Stimulated activated CD8-positive, alpha-beta memory T cell treated with anti-CD3 and anti-CD28 coated beads, Interleukin-7, amount 100 ng/mL, for 1 hour (primary cell): Measurements from ENCODE around the gene KRTAP5-10.
"Not testable (repeated sequence)": the region's sequence is repeated elsewhere in the genome, so short reads cannot be mapped to it uniquely, and the experiment has no call there.

ENCODE experiments used
- DNase-seq, 2 donors: peaks; one replicate each; pipeline ENCODE4 v3.0.0-alpha.2; 2020; ENCODE audit warnings: low read depth in 2 of 2

The KRTAP5-10 gene

DNA sequence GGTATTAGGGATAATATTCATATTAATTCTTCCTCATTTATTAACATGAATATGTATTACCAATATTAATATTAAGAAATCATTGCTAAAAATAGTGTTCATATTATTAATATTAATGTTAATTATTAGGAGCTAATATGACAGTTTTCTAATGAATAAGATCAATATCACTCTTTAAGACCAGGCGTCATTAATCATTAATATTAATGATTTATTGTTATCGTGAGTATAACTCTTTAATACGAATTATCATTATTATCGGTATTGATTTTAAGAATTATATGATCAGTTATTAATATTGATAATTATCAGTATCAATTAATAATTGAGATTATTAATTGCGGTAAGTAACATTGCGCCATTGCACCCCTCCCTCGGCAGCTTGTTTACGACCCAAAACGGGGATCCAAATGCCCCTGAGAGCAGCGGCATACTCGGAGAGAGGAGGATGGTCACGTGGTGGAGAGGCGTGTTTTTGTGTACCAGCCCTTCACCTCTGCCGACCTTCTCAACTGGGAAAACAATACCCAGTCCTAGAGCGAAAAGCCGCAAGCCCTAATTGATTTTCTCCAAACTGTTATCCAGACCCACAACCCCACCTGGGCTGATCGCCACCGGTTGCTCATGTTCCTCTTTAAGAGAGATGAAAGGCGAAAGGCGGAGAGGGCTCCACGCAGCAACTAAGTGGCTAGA, 46.0 kb downstream of the KRTAP5-10 start:
- not testable (repeated sequence) for DNase-seq

DNA sequence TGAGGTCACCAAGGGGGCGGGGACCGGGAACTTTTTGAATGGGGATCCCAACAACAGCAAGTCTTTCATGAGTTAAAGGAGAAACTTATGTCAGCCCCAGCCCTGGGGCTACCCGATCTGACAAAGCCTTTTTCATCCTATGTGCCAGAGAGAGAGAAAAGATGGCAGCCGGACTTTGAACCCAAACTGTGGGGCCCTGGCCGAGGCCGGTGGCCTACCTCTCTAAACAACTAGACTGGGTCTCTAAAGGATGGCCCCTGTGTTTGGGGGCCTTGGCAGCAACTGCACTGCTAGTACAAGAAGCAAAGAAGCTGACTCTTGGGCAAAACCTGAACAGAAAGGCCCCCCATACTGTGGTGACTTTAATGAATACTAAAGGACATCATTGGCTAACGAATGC, 48.6 kb downstream of the KRTAP5-10 start:
- DNase-seq: not testable (repeated sequence)

DNA sequence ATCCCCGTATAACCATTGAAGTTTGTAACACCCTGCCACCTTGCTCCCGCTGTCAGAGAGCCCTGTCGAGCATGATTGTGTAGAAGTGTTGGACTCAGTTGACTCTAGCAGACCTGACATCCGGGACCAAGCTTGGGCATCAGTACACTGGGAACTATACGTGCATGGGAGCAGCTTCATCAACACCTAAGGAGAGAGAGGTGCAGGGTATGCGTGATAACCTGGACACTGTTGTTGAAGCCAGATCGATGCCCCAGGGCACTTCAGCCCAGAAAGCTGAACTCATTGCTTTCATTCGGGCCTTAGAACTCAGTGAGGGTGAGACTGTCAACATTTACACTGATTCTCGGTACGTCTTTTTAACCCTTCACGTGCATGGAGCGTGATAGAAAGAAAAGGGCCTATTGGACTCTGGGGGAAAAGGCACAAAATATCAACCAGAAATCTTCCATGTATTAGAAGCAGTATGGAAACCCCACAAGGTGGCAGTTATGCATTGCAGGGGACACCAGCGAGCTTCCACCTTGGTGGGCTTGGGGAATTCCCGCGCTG, 49.1 kb downstream of the KRTAP5-10 start:
- not testable (repeated sequence) for DNase-seq

DNA sequence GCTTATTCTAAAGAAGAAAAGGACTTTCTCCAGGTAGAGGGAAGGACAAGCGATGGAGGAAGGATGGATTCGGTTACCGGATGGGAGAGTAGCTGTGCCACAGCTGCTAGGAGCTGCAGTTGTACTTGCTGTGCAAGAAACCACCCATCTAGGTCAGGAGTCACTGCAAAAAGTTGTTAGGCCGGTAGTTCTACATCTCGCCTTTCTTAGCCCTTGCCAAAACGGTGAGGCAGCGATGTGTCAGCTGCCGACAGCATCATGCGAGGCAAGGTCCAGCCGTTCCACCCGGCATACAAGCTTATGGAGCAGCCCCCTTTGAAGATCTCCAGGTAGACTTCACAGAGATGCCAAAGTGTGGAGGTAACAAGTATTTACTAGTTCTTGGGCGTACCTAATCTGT, 49.6 kb downstream of the KRTAP5-10 start:
- not testable (repeated sequence) for DNase-seq
